A549 (cell line): ENCODE results near the gene SLC35A4. TPM values are rescaled to one million over a fixed set of nuclear protein-coding genes. Genes with fewer than 3 reads are reported as not detected.

Experiments used
- ATAC-seq, 2 experiments: fragments of 200-7000 bp in 1 of 2; fragments of >200 bp in 1 of 2; cut with Nextera tagmentation in 1 of 2; cut with Tn5 transposase in 1 of 2; 3 replicates each; pipeline versions ENCODE4 v1.8.0 to v1.9.1; 2018 to 2020; ENCODE audit warnings: mild to moderate bottlenecking in 1 of 2, moderate library complexity in 1 of 2
- CTCF ChIA-PET: fragments of 300-600 bp; sonication (Branson Sonifier 250); formaldehyde crosslinking; extraction: SDS; loops from one replicate; lab custom pipeline; 2021; ENCODE audit warnings: antibody characterized with exemption, inconsistent platforms; lab: Yijun Ruan, JAX
- POLR2A ChIA-PET: fragments of 350-600 bp; formaldehyde crosslinking; extraction: SDS; loops from one replicate; lab custom pipeline; 2021; ENCODE audit warnings: antibody characterized with exemption, inconsistent platforms; lab: Yijun Ruan, JAX
- DNase-seq, 2 experiments: peaks; one replicate each; pipeline versions ENCODE4 v3.0.0 to v3.0.0-alpha.2; 2011 to 2016; ENCODE audit warnings: low read depth in 1 of 2, low spot score in 1 of 2
- FAIRE-seq: peaks from 2 replicates; lab custom pipeline; 2011; peaks lifted over from hg19 to GRCh38; lab: Jason Lieb, UNC
- H3K27ac ChIP-seq, 2 experiments: fragments of >200 bp; sonication (Bioruptor Twin); formaldehyde crosslinking; 3 replicates each; pipeline ENCODE4 v1.5.1; 2016 to 2017
- H3K4me1 ChIP-seq: fragments of >200 bp; sonication (Bioruptor Twin); formaldehyde crosslinking; 3 replicates; pipeline ENCODE4 v1.6.1; 2016
- H3K4me2 ChIP-seq: fragments of >200 bp; sonication (Bioruptor Twin); formaldehyde crosslinking; 3 replicates; pipeline ENCODE4 v1.6.1; 2016
- H3K4me3 ChIP-seq: fragments of >200 bp; sonication (Bioruptor Twin); formaldehyde crosslinking; 3 replicates; pipeline ENCODE4 v1.5.1; 2016
- H3K9me3 ChIP-seq: fragments of >200 bp; sonication (Bioruptor Twin); formaldehyde crosslinking; 3 replicates; pipeline ENCODE4 v1.6.1; 2016
- CBX2 ChIP-seq: fragments of 200-600 bp; sonication (generic); IDR thresholded peaks from 2 replicates; pipeline ENCODE4 v1.6.1; 2016; ENCODE audit warnings: low read depth, mild to moderate bottlenecking, borderline replicate concordance
- CEBPB ChIP-seq, 2 experiments: fragments of >200 bp in 1 of 2; sonication (Bioruptor Twin) in 1 of 2; formaldehyde crosslinking in 1 of 2; IDR thresholded peaks; 2 replicates each; pipeline ENCODE4 v1.6.1; 2012 to 2016
- EHF ChIP-seq: fragments of 250-450 bp; sonication (Bioruptor Pico); IDR thresholded peaks from 2 replicates; pipeline ENCODE4 v1.5.0; 2020; ENCODE audit warnings: mild to moderate bottlenecking
- ESRRA ChIP-seq: fragments of 150-350 bp; IDR thresholded peaks from 2 replicates; pipeline ENCODE4 v1.6.1; 2014; ENCODE audit warnings: mild to moderate bottlenecking, low read length, borderline replicate concordance
- FOSL2 ChIP-seq, 2 experiments: fragments of 450-650 bp in 1 of 2; fragments of >200 bp in 1 of 2; sonication (Bioruptor Twin) in 1 of 2; formaldehyde crosslinking; IDR thresholded peaks; 2 replicates each; pipeline versions ENCODE4 v1.5.0 to v1.6.1; 2016 to 2020; ENCODE audit warnings: mild to moderate bottlenecking in 1 of 2, moderate library complexity in 1 of 2
- GATA3 ChIP-seq: IDR thresholded peaks from 2 replicates; pipeline ENCODE4 v1.6.1; 2012; ENCODE audit warnings: borderline replicate concordance
- HEYL ChIP-seq: fragments of 250-450 bp; sonication (Bioruptor Pico); IDR thresholded peaks from 2 replicates; pipeline ENCODE4 v1.8.0; 2021; ENCODE audit warnings: mild to moderate bottlenecking, moderate library complexity
- HOXB13 ChIP-seq: fragments of 250-450 bp; sonication (Bioruptor Pico); IDR thresholded peaks from 2 replicates; pipeline ENCODE4 v1.5.0; 2020; ENCODE audit warnings: low read depth, mild to moderate bottlenecking, moderate library complexity
- JUN ChIP-seq, 2 experiments: fragments of >200 bp; sonication (Bioruptor Twin); formaldehyde crosslinking; IDR thresholded peaks; 2 replicates in 1 of 2; 3 replicates in 1 of 2; pipeline ENCODE4 v1.6.1; 2016 to 2017
- MYC ChIP-seq: IDR thresholded peaks from 2 replicates; pipeline ENCODE4 v1.6.1; 2012; ENCODE audit warnings: mild to moderate bottlenecking, inconsistent platforms, low read length, improper control_type of control experiment, borderline replicate concordance
- NR3C1 ChIP-seq: fragments of >200 bp; sonication (Bioruptor Twin); formaldehyde crosslinking; IDR thresholded peaks from 3 replicates; pipeline ENCODE4 v1.6.1; 2017
- PHF8 ChIP-seq: fragments of 200-600 bp; sonication (generic); IDR thresholded peaks from 2 replicates; pipeline ENCODE4 v1.6.1; 2016; ENCODE audit warnings: low read depth, mild to moderate bottlenecking, antibody characterized with exemption, moderate library complexity, borderline replicate concordance
- POLR2A ChIP-seq: IDR thresholded peaks from 2 replicates; pipeline ENCODE4 v1.6.1; 2012; ENCODE audit warnings: mild to moderate bottlenecking, low read length
- RAD21 ChIP-seq, 2 experiments: fragments of >200 bp in 1 of 2; sonication (Bioruptor Twin) in 1 of 2; formaldehyde crosslinking in 1 of 2; IDR thresholded peaks in 1 of 2; conservative IDR thresholded peaks in 1 of 2; 2 replicates in 1 of 2; 3 replicates in 1 of 2; pipeline ENCODE4 v1.6.1; 2012 to 2018; ENCODE audit warnings: inconsistent platforms in 1 of 2
- RARB ChIP-seq: fragments of 250-450 bp; sonication (Bioruptor Pico); IDR thresholded peaks from 2 replicates; pipeline ENCODE4 v1.8.0; 2021; ENCODE audit warnings: mild to moderate bottlenecking, moderate library complexity
- RCOR1 ChIP-seq: fragments of 150-350 bp; IDR thresholded peaks from 2 replicates; pipeline ENCODE4 v1.6.1; 2014; ENCODE audit warnings: antibody characterized with exemption, low read length, low read depth
- RNF2 ChIP-seq: fragments of 200-600 bp; sonication (generic); IDR thresholded peaks from 2 replicates; pipeline ENCODE4 v1.6.1; 2016; ENCODE audit warnings: low read depth, mild to moderate bottlenecking, antibody characterized with exemption, moderate library complexity, borderline replicate concordance
- SMC3 ChIP-seq: fragments of >200 bp; sonication (Bioruptor Twin); formaldehyde crosslinking; IDR thresholded peaks from 3 replicates; pipeline ENCODE4 v1.6.1; 2018; ENCODE audit warnings: inconsistent platforms
- WGBS: methylation state at CpG from one replicate; pipeline ENCODE4 v1.1.6; 2017; ENCODE audit errors: missing lambda C conversion rate; 5-methylcytosine and 5-hydroxymethylcytosine counted together
- polyA plus RNA-seq, 4 experiments: library from polyadenylated mRNA; depleted of rRNA in 3 of 4; stranded (reverse); fragments of >200 nt; fragmentation: RNase III in 1 of 4; extraction: RNeasy Plus Mini Kit Qiagen cat#74134 plus additional on column Dnase treatment in 1 of 4; gene quantifications; 2 replicates in 3 of 4; 3 replicates in 1 of 4; pipeline ENCODE4 v1.2.3, GENCODE V29; 2011 to 2017
- small RNA-seq, 6 experiments: library from RNA; depleted of rRNA; stranded (forward); fragments of <200 nt; gene quantifications; one replicate each; pipeline ENCODE3, GENCODE V24; 2012
- TF ChIP-seq, protein P1 (sequence below): fragments of >200 bp; sonication (Bioruptor Twin); formaldehyde crosslinking; IDR thresholded peaks from 2 replicates; pipeline ENCODE4 v1.6.1; 2016
- TF ChIP-seq, protein P2 (sequence below): fragments of 450-650 bp; IDR thresholded peaks from 2 replicates; pipeline ENCODE4 v1.6.1; 2014; ENCODE audit warnings: antibody characterized with exemption

Gene SLC35A4
- polyA plus RNA-seq, 2 of the 4 experiments (the other 2 are of a cell fraction), result 65.6 to 79.5 TPM

DNA sequence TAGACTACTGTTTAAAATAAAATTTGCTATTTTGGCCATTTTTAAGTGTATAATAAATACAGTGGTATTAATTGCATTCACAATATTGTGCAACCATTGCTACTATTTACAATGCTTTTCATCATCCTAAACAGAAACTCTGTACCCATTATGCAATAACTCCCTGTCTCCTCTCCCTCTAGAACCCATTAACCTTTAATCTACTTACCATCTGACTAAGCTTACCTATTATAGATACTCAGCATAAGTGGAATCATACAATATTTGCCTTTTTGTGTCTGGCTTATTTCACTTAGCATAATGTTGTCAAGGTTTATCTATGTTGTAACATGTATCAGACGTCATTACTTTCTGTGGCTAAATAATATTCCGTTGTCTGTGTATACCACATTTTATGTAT is 42.4 kb downstream of the SLC35A4 start:
- ChIA-PET CTCF (no interaction called here), POLR2A (no interaction called here)
- Histone ChIP-seq H3K9me3 (no peaks in the 10 kb centered on the region), H3K4me1 (0 out of 3 replicates have a peak, but pooled peaks cover 4% of the 10 kb centered on the region), H3K27ac (no peak overlapping the region), H3K4me3 (no peak overlapping the region), H3K4me2 (no peak overlapping the region; the same call in 2 of the 3 replicates)
- 59% methylated on average over 2 of the region's 2 CpGs for WGBS
- ATAC-seq, result no peak
- peak in 1 of 2 experiments; percentile 69; a peak in 2 of 4 replicates for TF ChIP-seq CEBPB (IDR thresholded peaks at IDR 0.05)
- no peak for TF ChIP-seq JUN (IDR thresholded peaks at IDR 0.05)
- TF ChIP-seq, protein P1, sequence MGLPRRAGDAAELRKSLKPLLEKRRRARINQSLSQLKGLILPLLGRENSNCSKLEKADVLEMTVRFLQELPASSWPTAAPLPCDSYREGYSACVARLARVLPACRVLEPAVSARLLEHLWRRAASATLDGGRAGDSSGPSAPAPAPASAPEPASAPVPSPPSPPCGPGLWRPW, result peak; percentile 31; the same call in 1 of the 2 replicates
- no peak for DNase-seq
- no peak for FAIRE-seq

DNA sequence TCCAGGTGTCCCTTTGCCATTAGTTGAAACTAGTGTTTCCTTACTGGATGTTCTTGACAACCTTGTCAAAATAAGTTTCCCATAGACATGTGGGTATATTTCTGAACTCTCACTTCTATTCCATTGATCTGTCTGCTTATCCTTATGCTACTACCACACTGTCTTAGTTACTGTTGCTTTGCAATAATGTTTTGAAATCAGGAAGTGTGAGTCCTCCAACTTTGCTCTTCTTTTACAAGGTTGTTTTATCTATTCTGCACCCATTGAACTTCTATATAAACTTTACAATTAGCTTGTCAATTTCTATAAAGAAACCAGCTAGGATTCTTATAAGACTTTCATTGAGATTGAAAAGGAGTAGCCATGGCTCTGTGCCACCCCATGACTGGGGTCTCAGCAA is 44.1 kb downstream of the SLC35A4 start:
- ChIA-PET CTCF (interaction anchor here (1.3 kb wide), 1 partner anchor 18 kb away, joined by 3 read pairs; no protein-coding TSS in a partner anchor), POLR2A (no interaction called here)
- FAIRE-seq (no peak), DNase-seq (no peak), ATAC-seq (no peak)
- Histone ChIP-seq H3K4me1 (0 out of 3 replicates have a peak, but pooled peaks cover 4% of the 10 kb centered on the region), H3K27ac (no peak overlapping the region), H3K4me3 (no peak overlapping the region), H3K9me3 (no peaks in the 10 kb centered on the region), H3K4me2 (no peak overlapping the region)
- TF ChIP-seq PHF8, result no peak

DNA sequence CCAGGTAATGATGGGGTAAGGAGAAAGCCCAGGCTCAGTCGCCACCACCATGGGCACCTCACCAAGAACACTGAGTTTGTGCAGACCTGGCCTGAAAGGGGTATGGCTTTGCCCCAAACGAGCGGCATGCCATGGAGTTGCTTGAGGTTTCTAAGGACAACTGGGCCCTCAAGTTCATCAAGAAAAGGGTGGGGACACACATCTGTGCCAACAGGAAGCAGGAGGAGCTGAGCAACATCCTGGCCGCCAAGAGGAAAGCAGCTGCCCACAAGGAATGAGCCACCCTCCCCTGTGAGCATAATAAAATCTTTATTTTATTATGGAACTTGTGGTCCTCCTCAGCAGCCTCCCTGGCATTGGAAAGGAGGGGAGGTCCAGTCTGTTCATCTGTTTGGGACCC is 44.5 kb downstream of the SLC35A4 start:
- H3K4me1 ChIP-seq, result 0 out of 3 replicates have a peak, but pooled peaks cover 4% of the 10 kb centered on the region
- no peaks in the 10 kb centered on the region for H3K9me3 ChIP-seq
- TF ChIP-seq RNF2 (no peak), FOSL2 (IDR thresholded peaks at IDR 0.05) (no peak), FOSL2 (CRISPR knock-in tag; IDR thresholded peaks at IDR 0.05) (no peak), PHF8 (no peak), EHF (CRISPR knock-in tag) (no peak), HOXB13 (CRISPR knock-in tag) (no peak), SMC3 (no peak), ESRRA (no peak), MYC (no peak), JUN (IDR thresholded peaks at IDR 0.05) (no peak), RCOR1 (no peak), HEYL (CRISPR knock-in tag) (no peak), CBX2 (no peak), NR3C1 (no peak), POLR2A (no peak)
- TF ChIP-seq, protein P2, sequence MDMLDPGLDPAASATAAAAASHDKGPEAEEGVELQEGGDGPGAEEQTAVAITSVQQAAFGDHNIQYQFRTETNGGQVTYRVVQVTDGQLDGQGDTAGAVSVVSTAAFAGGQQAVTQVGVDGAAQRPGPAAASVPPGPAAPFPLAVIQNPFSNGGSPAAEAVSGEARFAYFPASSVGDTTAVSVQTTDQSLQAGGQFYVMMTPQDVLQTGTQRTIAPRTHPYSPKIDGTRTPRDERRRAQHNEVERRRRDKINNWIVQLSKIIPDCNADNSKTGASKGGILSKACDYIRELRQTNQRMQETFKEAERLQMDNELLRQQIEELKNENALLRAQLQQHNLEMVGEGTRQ, result no peak
- ChIA-PET POLR2A (no interaction called here), CTCF (interaction anchor here (1.3 kb wide), 1 partner anchor 18 kb away, joined by 3 read pairs; no protein-coding TSS in a partner anchor)
- no peak overlapping the region for H3K4me3 ChIP-seq
- no peak for FAIRE-seq
- ATAC-seq, result no peak
- no peak for DNase-seq
- H3K27ac ChIP-seq, result no peak overlapping the region
- H3K4me2 ChIP-seq, result no peak overlapping the region
- 64% methylated on average over 4 of the region's 4 CpGs for WGBS

DNA sequence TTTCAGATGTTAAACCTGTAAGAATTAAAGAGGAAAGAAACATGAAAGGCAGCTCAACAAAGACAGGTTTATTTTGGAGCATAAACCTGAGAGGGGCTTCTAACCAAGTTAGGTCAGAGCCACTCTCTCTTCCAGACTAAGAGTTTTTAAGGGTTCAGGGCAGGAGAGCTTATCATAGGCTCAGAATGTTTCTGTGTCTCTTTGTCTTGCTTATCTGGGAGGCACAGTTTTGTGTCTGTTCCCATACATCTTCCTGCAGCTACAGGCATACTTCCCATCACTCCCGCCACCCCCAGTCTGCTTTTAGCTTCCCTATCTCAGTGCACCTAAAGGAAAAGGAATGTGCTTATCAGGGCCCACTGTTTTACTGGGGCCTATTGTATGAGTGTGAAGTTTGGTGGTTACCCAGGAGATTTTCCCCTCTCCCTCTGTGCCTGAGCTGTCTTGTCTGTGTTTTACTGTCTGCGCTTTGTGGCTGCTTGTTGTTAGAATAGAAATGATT is 46.4 kb downstream of the SLC35A4 start:
- no peaks in the 10 kb centered on the region for H3K9me3 ChIP-seq
- ATAC-seq, result no peak

More for the DNA sequence above, 46.4 kb downstream of the SLC35A4 start:
- DNase-seq (no peak), FAIRE-seq (no peak)
- Histone ChIP-seq H3K4me1 (0 out of 3 replicates have a peak, but pooled peaks cover 4% of the 10 kb centered on the region), H3K27ac (no peak overlapping the region), H3K4me2 (no peak overlapping the region), H3K4me3 (no peak overlapping the region)
- 90% methylated on average over 2 of the region's 2 CpGs for WGBS
- ChIA-PET POLR2A (no interaction called here), CTCF (interaction anchor here (0.8 to 1.4 kb wide), 3 partner anchors 14 to 239 kb away, joined by 3 to 6 read pairs (median 3); no protein-coding TSS in a partner anchor)
- TF ChIP-seq GATA3 (no peak), RARB (no peak), CEBPB (IDR thresholded peaks at IDR 0.05) (no peak), RAD21 (conservative IDR thresholded peaks at IDR 0.05 in 1 of 2, IDR thresholded peaks at IDR 0.05 in 1 of 2) (no peak), MYC (no peak)

Small RNA genes lying within 50 kb of the gene (small RNA-seq; reads per million reads assigned to genes)
- 0 reads per million in 6 experiments for gene RF00279
- 0 to 0.78 (median 0) reads per million in 6 experiments for gene RF00443

Other genes with a start within 250 kb of the SLC35A4 start
- gene HBEGF, start 218.2 kb upstream of the SLC35A4 start, polyA plus RNA-seq (2011; rRNA removed), result 4.2 and 5.0 TPM in 2 replicates
- gene HBEGF, start 218.2 kb upstream of the SLC35A4 start, polyA plus RNA-seq (2017; fragmentation: RNase III; extraction: RNeasy Plus Mini Kit Qiagen cat#74134 plus additional on column Dnase treatment), result 3.4 to 5.1 TPM (median 3.5 TPM) in 3 replicates
- not detected in 2 replicates for gene SLC4A9, start 204.6 kb upstream of the SLC35A4 start, polyA plus RNA-seq (2011; rRNA removed)
- gene SLC4A9, start 204.6 kb upstream of the SLC35A4 start, polyA plus RNA-seq (2017; fragmentation: RNase III; extraction: RNeasy Plus Mini Kit Qiagen cat#74134 plus additional on column Dnase treatment), result not detected in 3 replicates
- 94.1 and 111 TPM in 2 replicates for gene ANKHD1, start 163.0 kb upstream of the SLC35A4 start, polyA plus RNA-seq (2011; rRNA removed)
- gene ANKHD1, start 163.0 kb upstream of the SLC35A4 start, polyA plus RNA-seq (2017; fragmentation: RNase III; extraction: RNeasy Plus Mini Kit Qiagen cat#74134 plus additional on column Dnase treatment), result 44.8 to 46.9 TPM (median 46.3 TPM) in 3 replicates
- 2.0 and 2.9 TPM in 2 replicates for gene EIF4EBP3, start 17.2 kb upstream of the SLC35A4 start, polyA plus RNA-seq (2011; rRNA removed)
- 0.96 to 1.6 TPM (median 1.2 TPM) in 3 replicates for gene EIF4EBP3, start 17.2 kb upstream of the SLC35A4 start, polyA plus RNA-seq (2017; fragmentation: RNase III; extraction: RNeasy Plus Mini Kit Qiagen cat#74134 plus additional on column Dnase treatment)
- 48.1 and 50.8 TPM in 2 replicates for gene SRA1, start 7.4 kb upstream of the SLC35A4 start, polyA plus RNA-seq (2011; rRNA removed)
- gene SRA1, start 7.4 kb upstream of the SLC35A4 start, polyA plus RNA-seq (2017; fragmentation: RNase III; extraction: RNeasy Plus Mini Kit Qiagen cat#74134 plus additional on column Dnase treatment), result 28.6 to 32.1 TPM (median 30.3 TPM) in 3 replicates
- gene APBB3, start 230 bp upstream of the SLC35A4 start, polyA plus RNA-seq (2011; rRNA removed), result 11.7 and 13.4 TPM in 2 replicates
- gene APBB3, start 230 bp upstream of the SLC35A4 start, polyA plus RNA-seq (2017; fragmentation: RNase III; extraction: RNeasy Plus Mini Kit Qiagen cat#74134 plus additional on column Dnase treatment), result 7.1 to 10.6 TPM (median 9.4 TPM) in 3 replicates
- 3.3 and 6.3 TPM in 2 replicates for gene CD14, start 68.3 kb downstream of the SLC35A4 start, polyA plus RNA-seq (2011; rRNA removed)
- 2.0 to 3.5 TPM (median 2.9 TPM) in 3 replicates for gene CD14, start 68.3 kb downstream of the SLC35A4 start, polyA plus RNA-seq (2017; fragmentation: RNase III; extraction: RNeasy Plus Mini Kit Qiagen cat#74134 plus additional on column Dnase treatment)
- gene TMCO6, start 74.6 kb downstream of the SLC35A4 start, polyA plus RNA-seq (2011; rRNA removed), result 11.8 and 14.6 TPM in 2 replicates
- 13.3 to 18.1 TPM (median 16.1 TPM) in 3 replicates for gene TMCO6, start 74.6 kb downstream of the SLC35A4 start, polyA plus RNA-seq (2017; fragmentation: RNase III; extraction: RNeasy Plus Mini Kit Qiagen cat#74134 plus additional on column Dnase treatment)
- 100 and 119 TPM in 2 replicates for gene NDUFA2, start 82.8 kb downstream of the SLC35A4 start, polyA plus RNA-seq (2011; rRNA removed)
- 175 to 185 TPM (median 180 TPM) in 3 replicates for gene NDUFA2, start 82.8 kb downstream of the SLC35A4 start, polyA plus RNA-seq (2017; fragmentation: RNase III; extraction: RNeasy Plus Mini Kit Qiagen cat#74134 plus additional on column Dnase treatment)
- 120 and 158 TPM in 2 replicates for gene IK, start 83.0 kb downstream of the SLC35A4 start, polyA plus RNA-seq (2011; rRNA removed)
- 150 to 170 TPM (median 160 TPM) in 3 replicates for gene IK, start 83.0 kb downstream of the SLC35A4 start, polyA plus RNA-seq (2017; fragmentation: RNase III; extraction: RNeasy Plus Mini Kit Qiagen cat#74134 plus additional on column Dnase treatment)
- 23.3 and 26.6 TPM in 2 replicates for gene WDR55, start 100.1 kb downstream of the SLC35A4 start, polyA plus RNA-seq (2011; rRNA removed)
- gene WDR55, start 100.1 kb downstream of the SLC35A4 start, polyA plus RNA-seq (2017; fragmentation: RNase III; extraction: RNeasy Plus Mini Kit Qiagen cat#74134 plus additional on column Dnase treatment), result 32.1 to 39.2 TPM (median 36.2 TPM) in 3 replicates
- 0.63 and 0.78 TPM in 2 replicates for gene DND1, start 108.7 kb downstream of the SLC35A4 start, polyA plus RNA-seq (2011; rRNA removed)
- 1.0 to 1.3 TPM (median 1.1 TPM) in 3 replicates for gene DND1, start 108.7 kb downstream of the SLC35A4 start, polyA plus RNA-seq (2017; fragmentation: RNase III; extraction: RNeasy Plus Mini Kit Qiagen cat#74134 plus additional on column Dnase treatment)
- gene HARS1, start 126.5 kb downstream of the SLC35A4 start, polyA plus RNA-seq (2011; rRNA removed), result 73.0 and 80.5 TPM in 2 replicates
- gene HARS1, start 126.5 kb downstream of the SLC35A4 start, polyA plus RNA-seq (2017; fragmentation: RNase III; extraction: RNeasy Plus Mini Kit Qiagen cat#74134 plus additional on column Dnase treatment), result 84.4 to 93.7 TPM (median 87.1 TPM) in 3 replicates
- 46.6 and 55.1 TPM in 2 replicates for gene HARS2, start 126.6 kb downstream of the SLC35A4 start, polyA plus RNA-seq (2011; rRNA removed)
- 43.5 to 45.1 TPM (median 44.9 TPM) in 3 replicates for gene HARS2, start 126.6 kb downstream of the SLC35A4 start, polyA plus RNA-seq (2017; fragmentation: RNase III; extraction: RNeasy Plus Mini Kit Qiagen cat#74134 plus additional on column Dnase treatment)
- 62.1 and 90.9 TPM in 2 replicates for gene ZMAT2, start 135.6 kb downstream of the SLC35A4 start, polyA plus RNA-seq (2011; rRNA removed)
- gene ZMAT2, start 135.6 kb downstream of the SLC35A4 start, polyA plus RNA-seq (2017; fragmentation: RNase III; extraction: RNeasy Plus Mini Kit Qiagen cat#74134 plus additional on column Dnase treatment), result 208 to 209 TPM (median 209 TPM) in 3 replicates
- 0.37 and 0.52 TPM in 2 replicates for gene PCDHA1, start 221.3 kb downstream of the SLC35A4 start, polyA plus RNA-seq (2011; rRNA removed)
- gene PCDHA1, start 221.3 kb downstream of the SLC35A4 start, polyA plus RNA-seq (2017; fragmentation: RNase III; extraction: RNeasy Plus Mini Kit Qiagen cat#74134 plus additional on column Dnase treatment), result 0.12 to 0.18 TPM (median 0.13 TPM) in 3 replicates
- gene PCDHA2, start 230.0 kb downstream of the SLC35A4 start, polyA plus RNA-seq (2011; rRNA removed), result 0.03 and 0.07 TPM in 2 replicates
- gene PCDHA2, start 230.0 kb downstream of the SLC35A4 start, polyA plus RNA-seq (2017; fragmentation: RNase III; extraction: RNeasy Plus Mini Kit Qiagen cat#74134 plus additional on column Dnase treatment), result 0.08 TPM in 3 replicates
- 1.5 and 1.7 TPM in 2 replicates for gene PCDHA3, start 236.2 kb downstream of the SLC35A4 start, polyA plus RNA-seq (2011; rRNA removed)
- 0.84 to 1.0 TPM (median 0.88 TPM) in 3 replicates for gene PCDHA3, start 236.2 kb downstream of the SLC35A4 start, polyA plus RNA-seq (2017; fragmentation: RNase III; extraction: RNeasy Plus Mini Kit Qiagen cat#74134 plus additional on column Dnase treatment)
- gene PCDHA4, start 242.2 kb downstream of the SLC35A4 start, polyA plus RNA-seq (2011; rRNA removed), result 2.8 and 3.3 TPM in 2 replicates
- 1.6 to 2.2 TPM (median 1.9 TPM) in 3 replicates for gene PCDHA4, start 242.2 kb downstream of the SLC35A4 start, polyA plus RNA-seq (2017; fragmentation: RNase III; extraction: RNeasy Plus Mini Kit Qiagen cat#74134 plus additional on column Dnase treatment)